Mammary epithelial cell (primary cell): ENCODE data around the gene PPIL6.

ENCODE experiments used
- EZH2 ChIP-seq: IDR thresholded peaks from 2 replicates; pipeline ENCODE4 v1.6.1; 2012; ENCODE audit warnings: low read length, inconsistent platforms, borderline replicate concordance
- TF ChIP-seq, protein P1 (sequence below), 2 donors: IDR thresholded peaks in 1 of 2; conservative IDR thresholded peaks in 1 of 2; 2 replicates each; pipeline ENCODE4 v1.5.1; 2011 to 2012; ENCODE audit warnings: inconsistent platforms in 2 of 2, low read length in 2 of 2, mild to moderate bottlenecking in 2 of 2, control low read depth in 1 of 2, low read depth in 1 of 2; ENCODE audit not compliant: insufficient read depth in 1 of 2; ENCODE audit errors: extremely low read depth in 1 of 2

DNA sequence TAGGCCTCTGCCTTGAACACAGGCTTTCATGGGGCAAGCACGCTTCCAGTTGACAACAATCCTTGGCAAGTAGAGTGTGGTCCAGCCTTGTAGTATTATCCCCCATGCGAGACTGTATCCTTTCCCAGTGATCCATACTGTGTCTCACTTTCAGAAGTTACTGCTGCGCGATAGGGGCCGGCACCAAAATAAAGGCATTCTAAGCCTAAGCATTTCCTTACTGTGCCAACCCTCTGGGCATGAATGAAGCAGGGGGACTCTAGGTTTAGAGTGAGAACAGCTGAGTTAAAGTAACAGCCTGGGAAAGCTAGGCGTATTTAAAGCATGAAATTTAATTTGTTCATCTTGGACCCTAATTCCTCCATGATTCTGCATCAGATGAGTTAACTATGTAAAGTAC lies 97.5 kb downstream of the PPIL6 start:
- no peak for TF ChIP-seq EZH2
- TF ChIP-seq, protein P1, sequence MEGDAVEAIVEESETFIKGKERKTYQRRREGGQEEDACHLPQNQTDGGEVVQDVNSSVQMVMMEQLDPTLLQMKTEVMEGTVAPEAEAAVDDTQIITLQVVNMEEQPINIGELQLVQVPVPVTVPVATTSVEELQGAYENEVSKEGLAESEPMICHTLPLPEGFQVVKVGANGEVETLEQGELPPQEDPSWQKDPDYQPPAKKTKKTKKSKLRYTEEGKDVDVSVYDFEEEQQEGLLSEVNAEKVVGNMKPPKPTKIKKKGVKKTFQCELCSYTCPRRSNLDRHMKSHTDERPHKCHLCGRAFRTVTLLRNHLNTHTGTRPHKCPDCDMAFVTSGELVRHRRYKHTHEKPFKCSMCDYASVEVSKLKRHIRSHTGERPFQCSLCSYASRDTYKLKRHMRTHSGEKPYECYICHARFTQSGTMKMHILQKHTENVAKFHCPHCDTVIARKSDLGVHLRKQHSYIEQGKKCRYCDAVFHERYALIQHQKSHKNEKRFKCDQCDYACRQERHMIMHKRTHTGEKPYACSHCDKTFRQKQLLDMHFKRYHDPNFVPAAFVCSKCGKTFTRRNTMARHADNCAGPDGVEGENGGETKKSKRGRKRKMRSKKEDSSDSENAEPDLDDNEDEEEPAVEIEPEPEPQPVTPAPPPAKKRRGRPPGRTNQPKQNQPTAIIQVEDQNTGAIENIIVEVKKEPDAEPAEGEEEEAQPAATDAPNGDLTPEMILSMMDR (conservative IDR thresholded peaks at IDR 0.05 in 1 of 2, IDR thresholded peaks at IDR 0.05 in 1 of 2; ENCODE audit: extremely low read depth in 1 of 2, insufficient read depth in 1 of 2, low read depth in 1 of 2, low read length in 2 of 2) = no peak
